Loucy (cell line): Measurements from ENCODE around the gene CELSR3.

Experiments
- CTCF ChIP-seq: fragments of 200-600 bp; sonication (generic); conservative IDR thresholded peaks from 2 replicates; pipeline ENCODE4 v1.5.1; 2014; ENCODE audit warnings: mild to moderate bottlenecking, antibody characterized with exemption, low read length
- EZH2phosphoT487 ChIP-seq: fragments of 200-600 bp; IDR thresholded peaks from 2 replicates; pipeline ENCODE4 v1.6.1; 2018; ENCODE audit warnings: antibody characterized with exemption, mild to moderate bottlenecking, moderate library complexity, borderline replicate concordance

DNA sequence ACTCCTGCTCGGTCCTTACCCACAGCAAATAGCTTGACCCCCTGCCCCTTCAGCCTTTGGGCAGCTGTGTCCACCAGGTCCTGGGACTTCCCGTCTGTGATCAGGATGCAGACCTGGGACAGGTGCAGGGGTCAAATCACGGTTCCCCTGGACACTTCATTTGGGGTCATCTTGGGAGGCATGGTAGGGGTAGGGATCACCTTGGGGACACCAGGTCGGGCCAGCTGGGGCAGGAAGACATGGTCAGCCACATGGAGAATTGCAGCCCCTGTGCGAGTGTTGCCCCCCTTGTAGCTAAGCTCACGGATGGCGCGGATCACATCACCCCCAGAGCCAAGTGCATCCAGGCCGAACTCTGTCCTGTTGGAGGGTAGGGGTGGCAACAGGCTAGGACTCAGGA, 69.3 kb downstream of the CELSR3 start:
- TF ChIP-seq CTCF (no peak), EZH2phosphoT487 (no peak)
